ENCODE measurements around the gene IFIT1.
A peak's percentile ranks its signal among the peaks of the same experiment; 100 is the strongest.
"Not testable (repeated sequence)": the region's sequence is repeated elsewhere in the genome, so short reads cannot be mapped to it uniquely, and the experiment has no call there.

IFIT1 gene

DNA sequence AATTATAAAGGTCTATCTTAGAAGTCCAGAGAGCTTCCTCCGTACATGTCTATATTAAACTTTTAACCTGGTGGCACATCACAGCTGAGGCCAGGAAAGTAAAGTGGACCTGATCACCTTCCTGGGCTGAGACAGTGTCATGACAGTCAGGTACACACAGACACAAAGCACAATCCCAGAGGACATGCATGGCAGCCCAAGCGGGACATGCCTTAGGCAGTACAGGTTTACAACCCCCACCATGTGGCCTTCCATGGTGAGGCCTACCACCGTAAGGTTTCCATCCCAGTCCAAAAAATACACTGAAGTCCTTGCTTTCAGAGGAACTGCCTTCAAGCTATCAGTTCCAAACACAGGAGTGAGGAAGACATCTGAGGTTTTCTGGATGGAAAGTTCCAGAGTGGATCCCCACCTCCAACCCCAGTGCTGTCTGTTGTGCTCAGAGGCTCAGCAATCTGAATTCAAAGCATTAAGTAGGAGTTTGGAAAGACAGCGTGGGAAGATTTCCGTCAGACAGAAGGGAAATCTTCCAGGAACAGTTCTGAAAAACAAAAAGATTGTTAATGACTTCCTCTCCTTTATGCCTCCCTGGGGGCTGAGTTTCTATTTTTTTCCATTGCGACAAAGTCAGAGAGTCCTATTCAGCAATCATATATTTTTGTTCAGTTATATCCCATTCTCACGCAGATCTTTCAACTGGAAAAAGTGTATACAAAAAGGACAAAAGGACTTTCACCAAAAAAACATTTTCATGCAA, 44.5 kb upstream of the IFIT1 start:
- peak; percentile 20 for DNase-seq (ENCODE audit: low read depth)
- TF ChIP-seq, protein P1, sequence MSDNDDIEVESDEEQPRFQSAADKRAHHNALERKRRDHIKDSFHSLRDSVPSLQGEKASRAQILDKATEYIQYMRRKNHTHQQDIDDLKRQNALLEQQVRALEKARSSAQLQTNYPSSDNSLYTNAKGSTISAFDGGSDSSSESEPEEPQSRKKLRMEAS (IDR thresholded peaks at IDR 0.05; ENCODE audit: low read depth, low read length): no peak
- no peak for TF ChIP-seq POLR2A (IDR thresholded peaks at IDR 0.05; ENCODE audit: extremely low read depth, insufficient read length)
- TF ChIP-seq MYC (IDR thresholded peaks at IDR 0.05; ENCODE audit: low read depth, low read length): no peak
- TF ChIP-seq, protein P2, sequence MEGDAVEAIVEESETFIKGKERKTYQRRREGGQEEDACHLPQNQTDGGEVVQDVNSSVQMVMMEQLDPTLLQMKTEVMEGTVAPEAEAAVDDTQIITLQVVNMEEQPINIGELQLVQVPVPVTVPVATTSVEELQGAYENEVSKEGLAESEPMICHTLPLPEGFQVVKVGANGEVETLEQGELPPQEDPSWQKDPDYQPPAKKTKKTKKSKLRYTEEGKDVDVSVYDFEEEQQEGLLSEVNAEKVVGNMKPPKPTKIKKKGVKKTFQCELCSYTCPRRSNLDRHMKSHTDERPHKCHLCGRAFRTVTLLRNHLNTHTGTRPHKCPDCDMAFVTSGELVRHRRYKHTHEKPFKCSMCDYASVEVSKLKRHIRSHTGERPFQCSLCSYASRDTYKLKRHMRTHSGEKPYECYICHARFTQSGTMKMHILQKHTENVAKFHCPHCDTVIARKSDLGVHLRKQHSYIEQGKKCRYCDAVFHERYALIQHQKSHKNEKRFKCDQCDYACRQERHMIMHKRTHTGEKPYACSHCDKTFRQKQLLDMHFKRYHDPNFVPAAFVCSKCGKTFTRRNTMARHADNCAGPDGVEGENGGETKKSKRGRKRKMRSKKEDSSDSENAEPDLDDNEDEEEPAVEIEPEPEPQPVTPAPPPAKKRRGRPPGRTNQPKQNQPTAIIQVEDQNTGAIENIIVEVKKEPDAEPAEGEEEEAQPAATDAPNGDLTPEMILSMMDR (IDR thresholded peaks at IDR 0.05; ENCODE audit: low read depth, low read length): no peak
- no peak overlapping the region for H3K4me3 ChIP-seq (ENCODE audit: low read depth, low read length)

DNA sequence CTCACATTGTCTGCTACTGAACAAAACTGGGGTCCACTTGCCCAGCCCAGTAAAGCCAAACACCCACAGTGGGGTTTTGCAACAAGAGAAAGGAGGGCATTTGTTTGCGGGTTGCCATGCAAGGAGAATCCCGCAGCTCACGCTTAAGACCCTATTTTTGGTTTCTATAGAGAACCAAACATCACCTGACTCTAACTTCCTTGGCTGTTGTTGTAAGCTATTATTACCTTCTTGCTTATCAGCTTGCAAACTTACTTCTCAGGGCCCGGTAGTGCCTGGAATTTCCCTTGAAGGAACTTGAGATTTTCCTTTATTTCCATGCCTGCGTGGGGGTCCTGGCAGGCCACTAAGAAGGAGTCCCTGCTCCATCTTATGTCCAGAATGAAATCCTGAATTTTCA, 43.9 kb upstream of the IFIT1 start:
- no peak for DNase-seq (ENCODE audit: low read depth)
- H3K4me3 ChIP-seq (ENCODE audit: low read depth, low read length): no peak overlapping the region
- TF ChIP-seq, protein P1 (IDR thresholded peaks at IDR 0.05; ENCODE audit: low read depth, low read length): no peak
- TF ChIP-seq, protein P2 (IDR thresholded peaks at IDR 0.05; ENCODE audit: low read depth, low read length): no peak
- TF ChIP-seq MYC (IDR thresholded peaks at IDR 0.05; ENCODE audit: low read depth, low read length) (no peak), POLR2A (IDR thresholded peaks at IDR 0.05; ENCODE audit: extremely low read depth, insufficient read length) (no peak)

DNA sequence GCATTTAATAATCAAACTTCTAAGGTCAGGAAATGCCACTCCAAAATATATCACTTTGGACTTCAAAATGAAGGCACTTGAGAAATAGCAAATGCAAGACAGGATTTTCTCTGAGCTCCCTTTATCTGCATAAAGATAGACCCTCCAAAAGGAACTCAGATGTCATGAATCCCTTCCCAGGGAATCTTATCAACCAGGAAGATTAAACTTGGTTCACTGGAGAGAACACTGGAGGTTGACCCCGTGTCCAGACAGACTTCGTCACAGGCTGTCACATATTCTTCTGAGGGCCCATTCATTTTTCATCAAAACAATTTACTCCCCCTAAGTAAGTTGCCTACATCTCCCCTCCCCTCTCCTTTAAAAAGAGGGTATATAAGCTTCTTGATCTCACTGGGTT, 43.4 kb upstream of the IFIT1 start:
- TF ChIP-seq, protein P2 (IDR thresholded peaks at IDR 0.05; ENCODE audit: low read depth, low read length): no peak
- TF ChIP-seq POLR2A (IDR thresholded peaks at IDR 0.05; ENCODE audit: extremely low read depth, insufficient read length): no peak
- TF ChIP-seq MYC (IDR thresholded peaks at IDR 0.05; ENCODE audit: low read depth, low read length): no peak
- TF ChIP-seq, protein P1 (IDR thresholded peaks at IDR 0.05; ENCODE audit: low read depth, low read length): no peak
- no peak for DNase-seq (ENCODE audit: low read depth)
- no peak overlapping the region for H3K4me3 ChIP-seq (ENCODE audit: low read depth, low read length)

DNA sequence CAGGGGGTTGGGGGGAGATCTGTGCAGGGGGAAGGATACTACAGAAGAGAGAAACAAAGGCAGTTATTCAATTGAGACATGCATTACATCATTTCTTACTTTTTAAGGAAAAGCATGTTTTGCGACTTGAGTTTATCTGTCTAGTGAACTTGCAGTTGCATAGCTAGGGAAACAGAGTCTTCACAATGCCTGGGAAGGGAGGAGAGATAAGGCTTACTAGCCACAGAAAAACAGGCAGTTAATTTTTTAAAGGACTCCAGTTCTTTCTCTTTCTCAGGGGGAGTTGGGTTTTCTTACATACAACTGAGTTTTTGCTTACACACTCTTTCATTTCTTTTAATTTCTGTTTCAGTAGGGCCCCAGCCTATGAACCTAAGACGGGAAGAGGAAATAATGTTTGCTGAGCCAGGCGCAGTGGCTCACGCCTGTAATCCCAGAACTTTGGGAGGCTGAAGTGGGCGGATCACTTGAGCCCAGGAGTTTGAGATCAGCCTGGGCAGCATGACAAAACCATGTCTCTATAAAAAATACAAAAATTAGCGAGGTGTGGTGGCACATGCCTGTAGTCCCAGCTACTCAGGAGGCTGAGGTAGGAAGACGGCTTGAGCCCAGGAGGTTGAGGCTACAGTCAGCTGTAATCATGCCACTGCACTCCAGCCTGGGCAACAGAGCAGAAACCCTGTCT, 41.6 kb upstream of the IFIT1 start:
- H3K4me3 ChIP-seq (ENCODE audit: low read depth, low read length); DNase-seq (ENCODE audit: low read depth): not testable (repeated sequence)

DNA sequence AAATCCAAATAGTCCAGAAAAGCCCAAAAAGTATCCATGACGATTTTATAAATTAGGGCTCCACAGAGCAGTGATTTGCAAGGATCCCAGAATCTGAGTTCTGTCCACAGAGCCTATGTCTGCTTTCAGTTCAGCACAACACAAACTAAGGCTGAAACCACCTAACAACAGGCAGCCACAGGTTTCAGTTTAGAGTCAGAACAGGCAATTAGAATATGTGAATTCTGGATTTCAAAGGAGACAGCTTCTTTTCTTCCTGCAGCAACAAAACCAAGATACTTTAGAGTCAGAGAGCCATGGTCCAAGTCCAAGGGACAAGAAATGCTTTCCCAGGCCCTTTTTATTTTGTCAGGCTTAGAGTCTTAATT, 41.0 kb upstream of the IFIT1 start:
- no peak for DNase-seq (ENCODE audit: low read depth)
- TF ChIP-seq, protein P2 (IDR thresholded peaks at IDR 0.05; ENCODE audit: low read depth, low read length): no peak
- TF ChIP-seq, protein P1 (IDR thresholded peaks at IDR 0.05; ENCODE audit: low read depth, low read length): no peak
- TF ChIP-seq MYC (IDR thresholded peaks at IDR 0.05; ENCODE audit: low read depth, low read length): no peak
- TF ChIP-seq POLR2A (IDR thresholded peaks at IDR 0.05; ENCODE audit: extremely low read depth, insufficient read length): no peak
- H3K4me3 ChIP-seq (ENCODE audit: low read depth, low read length): no peak overlapping the region

DNA sequence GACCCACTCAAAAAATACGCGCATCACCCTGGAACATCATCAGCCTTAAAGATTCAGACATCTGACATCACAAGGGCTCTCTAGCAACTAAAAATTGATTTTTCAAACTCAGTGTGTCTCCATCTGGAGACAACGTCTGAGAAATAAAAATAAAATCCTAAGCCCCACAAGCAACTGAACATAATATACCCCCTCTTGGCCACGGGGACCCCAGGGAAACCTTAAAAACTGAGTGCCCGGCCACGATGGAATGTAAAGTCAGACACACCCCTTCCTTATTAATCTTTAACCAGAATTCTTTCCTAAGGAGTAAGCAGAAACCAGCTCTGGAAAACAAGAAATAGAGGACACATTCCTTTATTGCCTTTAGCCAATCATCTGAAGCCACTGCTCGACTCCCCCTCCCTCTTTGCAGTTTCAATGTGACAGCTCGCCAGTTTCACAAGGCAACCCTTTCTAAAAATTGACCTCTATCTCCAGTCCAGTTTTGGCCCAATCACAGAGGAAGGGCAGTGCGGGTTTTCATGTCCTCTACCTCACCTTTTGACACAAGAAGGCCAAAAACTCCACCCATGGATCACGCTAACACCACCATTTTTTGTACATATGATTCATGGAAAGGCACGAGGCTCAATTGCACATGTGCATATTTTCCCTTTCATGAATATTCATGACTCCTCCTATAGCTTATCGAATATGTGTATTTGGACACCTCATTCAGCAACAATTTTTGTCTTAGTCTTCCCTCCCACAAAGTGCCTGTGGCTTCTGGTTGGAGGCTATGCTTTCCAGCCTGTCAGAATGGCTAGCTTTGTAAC, 40.4 kb upstream of the IFIT1 start:
- TF ChIP-seq POLR2A (IDR thresholded peaks at IDR 0.05; ENCODE audit: extremely low read depth, insufficient read length) (no peak), MYC (IDR thresholded peaks at IDR 0.05; ENCODE audit: low read depth, low read length) (no peak)
- TF ChIP-seq, protein P1 (IDR thresholded peaks at IDR 0.05; ENCODE audit: low read depth, low read length): no peak
- TF ChIP-seq, protein P2 (IDR thresholded peaks at IDR 0.05; ENCODE audit: low read depth, low read length): no peak
- H3K4me3 ChIP-seq (ENCODE audit: low read depth, low read length): no peak overlapping the region
- no peak for DNase-seq (ENCODE audit: low read depth)

All from NB4 (cell line).